Cardiac muscle cell (in vitro differentiated cells and primary cell): Measurements from ENCODE around the gene TMEM108. TPM values are rescaled to one million over a fixed set of nuclear protein-coding genes. Genes with fewer than 3 reads are reported as not detected.
A peak's percentile ranks its signal among the peaks of the same experiment; 100 is the strongest.

Experiments
- DNase-seq, 2 donors: peaks; one replicate each; pipeline versions ENCODE4 v3.0.0 to v3.0.0-alpha.2; 2010 to 2017; ENCODE audit warnings: low read depth in 1 of 2, low spot score in 1 of 2
- H3K27ac ChIP-seq: fragments of 200-600 bp; sonication (generic); 2 replicates; pipeline ENCODE4 v1.5.1; 2016
- H3K27me3 ChIP-seq: fragments of 200-600 bp; sonication (generic); 2 replicates; pipeline ENCODE4 v1.6.0; 2016; ENCODE audit warnings: control low read depth
- H3K36me3 ChIP-seq: fragments of 200-600 bp; sonication (generic); 2 replicates; pipeline ENCODE4 v1.5.1; 2016; ENCODE audit warnings: control low read depth
- H3K4me1 ChIP-seq: fragments of 200-600 bp; sonication (generic); 2 replicates; pipeline ENCODE4 v1.8.1; 2017; ENCODE audit warnings: low read depth, mild to moderate bottlenecking, mixed run types
- H3K4me3 ChIP-seq: fragments of 200-600 bp; sonication (generic); 2 replicates; pipeline ENCODE4 v1.5.1; 2016; ENCODE audit warnings: mild to moderate bottlenecking
- H3K9me3 ChIP-seq: fragments of 200-600 bp; sonication (generic); 2 replicates; pipeline ENCODE4 v1.5.1; 2017; ENCODE audit warnings: low read depth, mild to moderate bottlenecking, control low read depth
- polyA plus RNA-seq: library from polyadenylated mRNA; unstranded; fragments of >200 nt; fragmentation: Nextera tagmentation; extraction: Ambion mirVana; gene quantifications from 2 replicates; pipeline ENCODE4 v1.2.1, GENCODE V29; 2016
- total RNA-seq: library from RNA; depleted of rRNA; stranded (reverse); fragments of >200 nt; gene quantifications from 2 replicates; pipeline ENCODE4 v1.2.3, GENCODE V29; 2016
- TF ChIP-seq, protein P1 (sequence below): IDR thresholded peaks from 2 replicates; pipeline ENCODE4 v1.5.1; 2012; ENCODE audit warnings: low read depth, mild to moderate bottlenecking, low read length

Gene TMEM108
- total and polyA plus RNA-seq, 2 experiments from 2014 or later: 1.0 to 1.6 TPM

DNA sequence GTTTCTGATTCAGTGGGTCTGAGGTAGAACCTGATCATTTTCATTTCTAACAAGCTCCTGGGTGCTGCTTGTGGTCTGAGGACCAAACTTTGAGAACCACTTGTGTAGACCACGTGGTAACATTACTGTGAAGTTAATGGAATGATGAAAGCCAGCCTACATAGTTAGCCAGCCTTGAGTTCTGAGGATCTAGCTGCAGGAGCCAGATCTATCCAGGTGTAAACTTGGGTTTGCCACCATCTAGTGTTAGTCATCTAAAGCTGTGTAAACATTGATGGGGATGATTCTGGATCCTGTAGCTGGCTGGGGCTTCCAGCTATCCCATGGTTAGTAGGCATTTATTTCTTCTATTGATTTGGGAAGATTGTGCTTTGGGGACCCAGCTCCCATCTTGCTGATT is 170.0 kb downstream of the TMEM108 start:
- TF ChIP-seq, protein P1, sequence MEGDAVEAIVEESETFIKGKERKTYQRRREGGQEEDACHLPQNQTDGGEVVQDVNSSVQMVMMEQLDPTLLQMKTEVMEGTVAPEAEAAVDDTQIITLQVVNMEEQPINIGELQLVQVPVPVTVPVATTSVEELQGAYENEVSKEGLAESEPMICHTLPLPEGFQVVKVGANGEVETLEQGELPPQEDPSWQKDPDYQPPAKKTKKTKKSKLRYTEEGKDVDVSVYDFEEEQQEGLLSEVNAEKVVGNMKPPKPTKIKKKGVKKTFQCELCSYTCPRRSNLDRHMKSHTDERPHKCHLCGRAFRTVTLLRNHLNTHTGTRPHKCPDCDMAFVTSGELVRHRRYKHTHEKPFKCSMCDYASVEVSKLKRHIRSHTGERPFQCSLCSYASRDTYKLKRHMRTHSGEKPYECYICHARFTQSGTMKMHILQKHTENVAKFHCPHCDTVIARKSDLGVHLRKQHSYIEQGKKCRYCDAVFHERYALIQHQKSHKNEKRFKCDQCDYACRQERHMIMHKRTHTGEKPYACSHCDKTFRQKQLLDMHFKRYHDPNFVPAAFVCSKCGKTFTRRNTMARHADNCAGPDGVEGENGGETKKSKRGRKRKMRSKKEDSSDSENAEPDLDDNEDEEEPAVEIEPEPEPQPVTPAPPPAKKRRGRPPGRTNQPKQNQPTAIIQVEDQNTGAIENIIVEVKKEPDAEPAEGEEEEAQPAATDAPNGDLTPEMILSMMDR: no peak
- Histone ChIP-seq H3K9me3 (no peaks in the 10 kb centered on the region), H3K36me3 (no peaks in the 10 kb centered on the region), H3K4me3 (no peak overlapping the region), H3K4me1 (peaks cover 12% of the 10 kb centered on the region), H3K27ac (no peak overlapping the region), H3K27me3 (no peaks in the 10 kb centered on the region)
- DNase-seq: no peak

DNA sequence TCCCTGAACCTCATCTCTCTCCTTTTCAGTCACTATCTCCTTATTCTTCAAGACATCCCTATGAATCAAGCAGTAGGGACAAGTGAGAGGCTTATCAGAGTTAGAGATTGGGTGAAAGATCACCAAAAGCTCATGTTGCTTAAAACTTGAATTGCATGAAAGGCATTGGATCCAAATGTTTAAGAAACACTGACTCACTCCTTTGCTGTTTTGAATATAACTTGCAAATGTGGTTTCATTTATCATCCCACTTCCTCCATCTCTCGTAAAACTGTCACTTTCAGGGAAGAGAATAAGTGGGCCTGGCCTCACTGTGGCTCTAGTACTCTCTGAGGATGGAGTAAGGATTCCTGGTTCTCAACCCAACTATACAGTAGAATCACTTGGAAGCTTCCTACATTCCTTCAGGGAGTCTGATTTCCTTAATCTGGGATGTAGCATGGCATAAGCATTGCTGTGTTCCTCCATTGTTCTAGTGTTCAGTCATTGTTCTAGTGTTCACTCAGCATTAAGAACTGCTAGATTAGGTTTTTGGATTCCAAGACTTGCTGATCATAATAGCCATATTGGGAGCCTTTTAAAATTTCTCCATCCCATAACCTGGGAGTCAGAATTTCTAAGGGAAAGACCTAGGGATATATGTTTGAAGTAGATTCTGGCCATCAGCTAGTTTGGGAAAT is 171.8 kb downstream of the TMEM108 start:
- H3K27me3 ChIP-seq: no peaks in the 10 kb centered on the region
- H3K4me1 ChIP-seq: peaks cover 12% of the 10 kb centered on the region
- peak in 1 of 2 donors; percentile 72 for DNase-seq
- TF ChIP-seq, protein P1: no peak
- H3K36me3 ChIP-seq: no peaks in the 10 kb centered on the region
- H3K4me3 ChIP-seq: no peak overlapping the region
- H3K9me3 ChIP-seq: no peaks in the 10 kb centered on the region
- no peak overlapping the region for H3K27ac ChIP-seq

DNA sequence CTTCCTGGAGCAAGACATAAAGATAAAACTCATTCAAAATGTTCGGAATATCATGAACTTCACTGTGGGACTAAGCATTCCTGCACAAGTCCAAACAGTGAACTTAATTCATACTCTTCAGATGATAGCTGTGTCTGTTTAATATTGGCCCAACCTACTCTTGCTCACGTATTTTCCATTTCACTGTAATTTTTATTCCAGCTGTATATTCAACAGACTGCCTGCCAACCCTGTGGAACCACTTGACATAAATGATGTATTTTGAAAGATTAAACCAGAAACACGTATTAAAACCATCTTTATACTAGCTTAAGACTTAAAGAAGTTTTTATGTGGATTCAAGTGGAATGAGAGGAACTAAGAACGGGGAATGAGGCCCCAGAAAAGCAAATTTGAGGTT is 172.5 kb downstream of the TMEM108 start:
- H3K4me1 ChIP-seq: peaks cover 12% of the 10 kb centered on the region
- no peak overlapping the region for H3K27ac ChIP-seq
- TF ChIP-seq, protein P1: no peak
- no peaks in the 10 kb centered on the region for H3K27me3 ChIP-seq
- DNase-seq: no peak
- H3K9me3 ChIP-seq: no peaks in the 10 kb centered on the region
- H3K36me3 ChIP-seq: no peaks in the 10 kb centered on the region
- H3K4me3 ChIP-seq: no peak overlapping the region

DNA sequence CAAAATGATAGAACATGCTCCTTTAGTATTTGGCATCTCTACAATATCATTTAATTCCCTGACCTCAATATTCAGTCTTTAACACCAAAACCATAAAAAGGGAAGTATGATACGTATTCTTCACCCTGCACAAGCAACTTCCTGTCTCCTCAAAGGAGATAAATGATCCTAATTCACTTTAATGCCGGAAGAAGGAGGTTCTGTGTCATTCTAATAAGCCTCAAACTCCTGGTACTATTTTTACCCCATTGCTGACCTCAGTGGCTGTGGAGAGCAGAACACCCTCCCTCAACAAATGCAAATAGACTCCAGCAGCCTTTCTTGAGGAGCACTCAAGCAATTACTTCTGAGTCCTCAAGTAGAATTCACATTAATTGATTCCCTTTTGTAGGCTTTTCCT is 173.3 kb downstream of the TMEM108 start:
- Histone ChIP-seq H3K36me3 (no peaks in the 10 kb centered on the region), H3K4me1 (peaks cover 12% of the 10 kb centered on the region), H3K4me3 (no peak overlapping the region), H3K27me3 (no peaks in the 10 kb centered on the region), H3K27ac (no peak overlapping the region), H3K9me3 (no peaks in the 10 kb centered on the region)
- peak; percentile 21 to 45 for DNase-seq
- TF ChIP-seq, protein P1: no peak

DNA sequence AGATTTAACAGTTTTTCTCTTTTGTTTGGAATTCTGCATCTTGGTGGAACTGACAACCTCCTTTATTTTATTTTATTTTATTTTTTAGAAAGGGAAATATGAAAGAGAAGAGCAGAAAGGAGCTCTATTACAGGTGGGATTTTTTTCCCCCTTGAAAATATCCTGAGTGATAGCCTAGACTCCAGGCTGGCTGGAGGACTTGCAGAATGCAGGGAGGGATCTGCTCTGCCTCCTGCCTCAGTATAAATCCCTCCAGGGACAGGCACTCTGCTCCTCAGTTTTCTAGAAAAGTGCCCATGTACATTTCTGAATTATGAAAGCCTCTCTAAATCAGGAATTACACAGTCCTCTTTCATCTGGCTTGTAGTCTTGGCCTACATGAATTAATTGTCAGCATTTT is 173.7 kb downstream of the TMEM108 start:
- Histone ChIP-seq H3K27me3 (no peaks in the 10 kb centered on the region), H3K4me1 (peaks cover 12% of the 10 kb centered on the region), H3K9me3 (no peaks in the 10 kb centered on the region), H3K4me3 (no peak overlapping the region), H3K27ac (no peak overlapping the region), H3K36me3 (no peaks in the 10 kb centered on the region)
- TF ChIP-seq, protein P1: no peak
- DNase-seq: peak in 1 of 2 donors; percentile 4

DNA sequence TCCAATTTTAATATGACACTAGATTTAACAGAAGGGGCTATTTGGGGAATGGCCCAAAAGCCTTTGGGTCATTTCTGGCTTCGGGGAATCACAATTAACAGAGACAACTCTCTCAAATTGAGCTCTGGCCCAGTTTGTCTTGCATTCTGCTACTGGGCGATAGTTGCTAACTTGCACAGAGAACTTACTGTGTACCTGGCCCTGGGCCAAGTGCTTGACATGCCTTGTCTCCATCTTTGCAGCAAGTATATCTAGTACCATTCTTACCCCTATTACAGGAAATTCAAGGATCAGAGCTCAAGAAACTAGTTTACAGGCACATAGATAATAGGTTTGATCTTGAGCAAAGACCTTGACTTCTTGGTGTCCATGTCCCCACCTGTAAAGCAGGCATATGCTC is 175.7 kb downstream of the TMEM108 start:
- Histone ChIP-seq H3K27ac (no peak overlapping the region), H3K36me3 (no peaks in the 10 kb centered on the region), H3K9me3 (no peaks in the 10 kb centered on the region), H3K27me3 (no peaks in the 10 kb centered on the region), H3K4me1 (peaks cover 12% of the 10 kb centered on the region), H3K4me3 (no peak overlapping the region)
- TF ChIP-seq, protein P1: no peak
- DNase-seq: peak; percentile 22 to 46
